T-helper 1 cell treated with Interleukin-12 subunit alpha and Interleukin-12 subunit beta and Interleukin-4 antibody, amounts not matched to agents 30 μg/mL and 1 μg/mL, for 36 hours (primary cell): ENCODE measurements around the gene TLE5.
A peak's percentile ranks its signal among the peaks of the same experiment; 100 is the strongest.
"Not testable (repeated sequence)": the region's sequence is repeated elsewhere in the genome, so short reads cannot be mapped to it uniquely, and the experiment has no call there.

Source experiments
- H3K27ac Mint-ChIP-seq: one replicate; pipeline ENCODE4 v1.8.0; 2021; ENCODE audit warnings: mild to moderate bottlenecking, mixed read lengths
- H3K27me3 Mint-ChIP-seq: one replicate; pipeline ENCODE4 v1.8.0; 2021; ENCODE audit warnings: low read depth, mixed read lengths
- H3K36me3 Mint-ChIP-seq: one replicate; pipeline ENCODE4 v1.8.0; 2021; ENCODE audit warnings: low read depth, mixed read lengths
- H3K4me1 Mint-ChIP-seq: one replicate; pipeline ENCODE4 v1.8.0; 2021; ENCODE audit warnings: low read depth, mixed read lengths
- H3K4me3 Mint-ChIP-seq: one replicate; pipeline ENCODE4 v1.8.0; 2021; ENCODE audit warnings: mild to moderate bottlenecking, moderate library complexity, mixed read lengths
- H3K9me3 Mint-ChIP-seq: one replicate; pipeline ENCODE4 v1.8.0; 2021; ENCODE audit warnings: mixed read lengths

TLE5 gene

DNA sequence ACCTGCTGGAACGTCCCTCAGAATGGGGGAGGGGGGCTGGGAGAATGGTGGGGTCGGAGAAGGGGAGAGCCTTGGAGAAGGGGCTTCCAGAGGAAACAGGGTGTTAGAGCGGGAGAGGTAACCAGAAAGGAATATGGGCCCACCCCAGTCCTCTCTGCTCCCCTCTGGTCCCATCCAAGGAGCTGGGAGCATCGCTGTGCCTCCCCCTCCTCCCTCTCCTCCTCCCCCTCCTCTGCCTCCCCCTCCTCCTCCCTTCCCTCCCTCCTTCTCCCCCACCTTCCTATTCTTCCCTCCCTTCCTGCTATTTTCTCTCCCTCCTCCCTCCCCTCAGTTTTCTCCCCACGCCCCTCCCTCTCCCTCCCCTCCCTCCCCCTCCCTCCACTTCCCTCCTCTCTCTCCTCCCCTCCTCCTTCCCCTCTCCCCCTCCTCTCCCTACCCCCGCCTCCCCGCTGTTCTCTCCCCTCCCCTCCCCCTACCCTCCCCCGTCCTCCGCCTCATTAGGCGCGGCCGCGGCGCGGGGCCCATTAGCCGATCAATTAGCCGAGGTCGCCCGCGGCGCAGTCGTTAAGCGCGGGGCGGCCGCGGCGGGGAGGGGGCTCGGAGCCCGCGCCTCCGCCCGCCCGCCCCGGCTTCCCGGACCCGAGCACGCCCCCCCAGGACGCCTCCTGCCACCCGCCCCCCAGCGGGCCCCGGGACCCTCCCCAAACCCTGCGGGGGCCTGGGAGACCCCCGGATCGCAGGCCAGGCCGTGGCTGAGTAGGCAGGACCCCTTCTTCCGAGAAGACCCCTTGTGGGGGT, 15.4 kb downstream of the TLE5 start:
- H3K4me1 Mint-ChIP-seq: peaks cover 12% of the 10 kb centered on the region
- no peak overlapping the region for H3K27ac Mint-ChIP-seq
- no peak overlapping the region for H3K4me3 Mint-ChIP-seq
- H3K36me3 Mint-ChIP-seq: no peaks in the 10 kb centered on the region
- H3K9me3 Mint-ChIP-seq: no peaks in the 10 kb centered on the region
- H3K27me3 Mint-ChIP-seq: peaks cover 19% of the 10 kb centered on the region

DNA sequence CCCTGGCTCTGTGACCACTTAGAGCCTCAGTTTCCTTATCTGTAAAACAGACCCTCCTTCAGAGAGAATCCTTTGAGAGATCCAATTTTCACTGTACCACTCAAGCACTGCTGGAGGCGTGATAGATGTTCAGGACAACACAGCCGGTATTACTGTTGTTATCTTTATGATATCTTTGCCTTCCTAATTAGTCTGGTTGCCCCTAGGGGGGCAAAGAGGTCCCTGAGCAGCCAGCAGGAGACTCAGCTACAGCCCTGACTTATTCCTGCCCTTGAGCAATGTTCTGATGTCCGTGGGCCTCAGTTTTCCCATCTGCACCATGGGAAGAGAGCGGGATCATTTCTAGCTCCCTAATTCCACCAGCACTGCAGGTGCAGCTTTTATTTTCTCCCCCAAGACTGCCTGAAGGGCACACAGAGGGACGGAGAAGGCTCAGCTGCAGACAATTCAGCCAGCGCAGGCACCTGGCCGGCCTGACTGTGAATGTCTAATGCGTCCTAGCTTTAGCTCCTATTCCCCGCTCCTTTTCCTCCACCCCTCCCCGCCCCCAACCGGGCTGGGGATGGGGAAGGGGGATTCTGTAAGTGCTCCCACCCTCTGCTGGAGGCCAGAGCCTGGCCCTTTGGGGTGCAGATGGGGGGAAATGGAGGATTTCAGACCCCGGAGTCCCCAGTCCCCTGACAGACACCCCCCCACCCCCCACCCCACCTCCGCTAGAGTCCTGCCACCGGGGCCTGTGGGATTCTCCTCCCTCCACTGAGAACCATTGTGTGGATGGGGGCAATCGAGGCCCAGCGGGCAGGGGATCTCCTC, 16.2 kb downstream of the TLE5 start:
- H3K27me3 Mint-ChIP-seq: peaks cover 19% of the 10 kb centered on the region
- H3K9me3 Mint-ChIP-seq: no peaks in the 10 kb centered on the region
- H3K4me1 Mint-ChIP-seq: peaks cover 12% of the 10 kb centered on the region

DNA sequence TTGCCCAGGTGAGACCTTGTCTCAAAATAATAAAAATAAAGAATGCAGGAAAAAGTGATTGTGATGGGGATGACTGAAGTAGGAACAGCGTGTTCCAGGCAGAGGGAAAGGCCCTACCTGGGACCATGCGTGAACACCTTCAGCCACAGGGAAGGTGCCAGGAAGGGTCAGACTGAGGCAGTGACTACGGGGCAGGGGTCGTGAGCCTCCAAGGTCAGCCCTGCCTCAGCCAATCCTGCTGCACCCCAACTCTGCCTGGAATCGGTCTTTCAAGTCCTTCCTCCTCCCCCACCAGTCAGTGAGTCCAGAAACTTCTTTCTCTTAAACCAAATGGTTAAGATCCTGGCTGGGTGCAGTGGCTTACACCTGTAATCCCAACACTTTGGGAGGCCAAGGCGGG, 17.1 kb downstream of the TLE5 start:
- Mint-ChIP-seq H3K27ac (peak overlapping the region; percentile 39), H3K36me3 (no peaks in the 10 kb centered on the region), H3K27me3 (peaks cover 19% of the 10 kb centered on the region), H3K9me3 (no peaks in the 10 kb centered on the region), H3K4me3 (peak overlapping the region; percentile 35), H3K4me1 (peaks cover 12% of the 10 kb centered on the region)

More for the DNA sequence above, 16.2 kb downstream of the TLE5 start:
- H3K27ac Mint-ChIP-seq: no peak overlapping the region
- no peaks in the 10 kb centered on the region for H3K36me3 Mint-ChIP-seq
- no peak overlapping the region for H3K4me3 Mint-ChIP-seq

DNA sequence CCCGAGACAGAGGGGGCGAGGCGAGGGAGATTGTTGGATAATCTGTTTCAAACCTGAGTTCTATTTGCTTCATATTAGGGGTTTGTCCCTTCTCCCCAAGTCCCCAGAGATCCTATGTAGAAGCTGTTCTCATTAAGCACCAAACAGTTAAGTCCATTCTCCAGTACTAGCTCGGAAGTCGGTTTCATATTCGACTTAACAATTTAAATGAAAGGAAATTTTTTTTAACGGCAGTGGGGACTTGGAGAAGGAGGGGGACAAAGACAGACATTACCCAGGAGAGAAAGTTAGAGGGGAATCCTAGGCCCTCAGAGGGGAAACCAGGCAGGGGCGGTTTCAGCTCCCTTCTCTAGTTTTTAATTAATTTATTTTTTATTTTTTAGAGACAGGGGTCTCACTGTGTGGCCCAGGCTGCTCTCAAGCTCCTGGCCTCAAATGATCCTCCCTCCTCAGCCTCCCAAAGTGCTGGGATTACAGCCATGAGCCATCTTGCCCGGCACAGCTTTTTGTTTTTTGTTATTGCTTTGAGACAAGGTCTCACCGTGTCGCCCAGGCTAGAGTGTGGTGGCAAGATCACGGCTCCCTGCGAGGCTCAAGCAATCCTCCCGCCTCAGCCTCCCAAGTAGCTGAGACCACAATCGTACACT, 19.6 kb downstream of the TLE5 start:
- peaks cover 13% of the 10 kb centered on the region for H3K27me3 Mint-ChIP-seq
- H3K27ac Mint-ChIP-seq: no peak overlapping the region
- H3K9me3 Mint-ChIP-seq: no peaks in the 10 kb centered on the region
- H3K36me3 Mint-ChIP-seq: no peaks in the 10 kb centered on the region
- H3K4me3 Mint-ChIP-seq: no peak overlapping the region
- peaks cover 7% of the 10 kb centered on the region for H3K4me1 Mint-ChIP-seq

DNA sequence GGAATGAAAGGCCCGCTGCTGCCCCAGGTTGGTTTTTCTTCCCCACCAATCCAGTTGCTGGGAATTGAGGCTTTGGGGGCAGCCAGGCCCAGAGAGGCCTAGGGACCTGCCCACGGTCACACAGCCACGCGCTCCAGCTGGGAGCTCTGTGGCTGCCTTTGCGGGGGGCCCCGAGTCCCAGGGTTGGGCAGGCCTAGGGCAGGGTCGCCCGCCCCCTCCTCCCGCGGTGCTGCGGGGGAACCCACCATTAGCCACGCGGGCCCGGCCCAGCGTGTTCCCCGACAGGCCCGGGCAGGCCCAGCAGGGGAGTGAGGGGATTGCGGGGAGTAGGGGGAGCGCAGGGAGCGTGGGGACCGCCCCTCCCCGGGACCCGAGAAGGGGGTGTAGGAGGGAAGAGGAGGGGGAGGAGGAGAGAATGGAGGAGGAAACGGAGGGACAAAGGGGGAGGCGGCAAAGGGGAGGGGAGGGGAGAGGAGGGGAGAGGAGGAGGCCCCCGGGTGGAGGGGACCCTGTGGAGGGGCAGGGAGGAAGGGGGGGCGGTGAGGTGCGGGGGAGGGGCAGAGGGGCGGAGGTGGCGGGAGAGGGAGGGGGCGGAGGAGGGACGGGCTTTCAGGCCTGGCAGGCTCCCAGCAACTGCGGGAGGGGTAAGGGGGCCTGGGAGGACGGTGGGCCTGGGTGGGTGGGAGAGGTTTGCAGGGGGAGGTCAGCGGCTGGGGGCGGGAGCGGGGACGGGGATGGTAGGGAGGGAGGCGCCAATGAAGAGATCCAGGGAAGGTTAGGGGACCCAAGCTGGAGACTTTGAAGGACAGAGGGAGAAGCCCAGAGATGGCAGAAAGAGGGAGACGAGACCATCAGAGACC, 20.3 kb downstream of the TLE5 start:
- Mint-ChIP-seq H3K4me1 (peaks cover 4% of the 10 kb centered on the region), H3K27ac (no peak overlapping the region), H3K4me3 (no peak overlapping the region), H3K27me3 (peaks cover 9% of the 10 kb centered on the region), H3K36me3 (no peaks in the 10 kb centered on the region), H3K9me3 (no peaks in the 10 kb centered on the region)

DNA sequence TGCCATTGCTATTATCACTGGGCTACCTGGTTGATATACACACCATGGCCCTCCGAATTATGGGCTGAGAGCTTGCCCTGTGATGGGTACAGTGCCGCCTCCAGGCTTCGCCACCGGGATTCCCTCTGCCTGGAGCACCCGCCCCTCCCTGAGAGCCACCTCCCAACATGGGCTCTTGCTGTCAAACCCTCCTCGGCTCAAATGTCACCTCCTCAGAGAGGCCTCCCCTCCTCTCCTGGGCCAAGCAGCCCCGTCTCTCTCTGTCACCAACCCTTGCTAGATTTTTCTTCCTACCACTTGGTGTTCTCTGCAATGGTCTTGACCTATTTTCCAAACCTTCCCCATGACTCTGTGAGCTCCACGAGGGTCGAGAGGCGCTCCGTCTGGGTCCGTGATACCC, 21.0 kb downstream of the TLE5 start:
- no peak overlapping the region for H3K4me3 Mint-ChIP-seq
- peaks cover 4% of the 10 kb centered on the region for H3K4me1 Mint-ChIP-seq
- H3K9me3 Mint-ChIP-seq: no peaks in the 10 kb centered on the region
- H3K36me3 Mint-ChIP-seq: no peaks in the 10 kb centered on the region
- H3K27ac Mint-ChIP-seq: no peak overlapping the region
- H3K27me3 Mint-ChIP-seq: peaks cover 9% of the 10 kb centered on the region

DNA sequence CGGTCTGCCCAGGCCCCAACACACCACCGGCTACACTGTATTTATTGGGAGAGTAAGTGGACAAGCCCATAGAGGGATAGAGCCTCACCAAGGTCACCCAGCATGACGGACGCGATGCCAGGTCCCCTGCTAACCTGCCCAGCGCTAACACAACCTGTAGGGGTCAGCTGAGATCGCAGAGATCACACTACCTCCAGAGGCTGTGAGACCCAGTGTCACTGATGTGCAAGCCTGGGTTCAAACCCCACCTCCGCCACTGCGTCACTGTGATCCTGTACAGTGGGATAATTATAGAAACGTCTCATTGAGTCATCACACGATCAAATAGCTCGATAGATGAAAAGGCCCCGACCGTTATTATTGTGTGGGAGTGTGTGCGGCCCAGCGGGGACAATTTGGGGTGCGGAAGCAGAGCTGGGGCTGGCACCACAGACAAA, 22.6 kb downstream of the TLE5 start:
- Mint-ChIP-seq H3K4me1 (peaks cover 17% of the 10 kb centered on the region), H3K27ac (no peak overlapping the region), H3K36me3 (no peaks in the 10 kb centered on the region), H3K4me3 (no peak overlapping the region), H3K27me3 (peaks cover 3% of the 10 kb centered on the region), H3K9me3 (no peaks in the 10 kb centered on the region)

DNA sequence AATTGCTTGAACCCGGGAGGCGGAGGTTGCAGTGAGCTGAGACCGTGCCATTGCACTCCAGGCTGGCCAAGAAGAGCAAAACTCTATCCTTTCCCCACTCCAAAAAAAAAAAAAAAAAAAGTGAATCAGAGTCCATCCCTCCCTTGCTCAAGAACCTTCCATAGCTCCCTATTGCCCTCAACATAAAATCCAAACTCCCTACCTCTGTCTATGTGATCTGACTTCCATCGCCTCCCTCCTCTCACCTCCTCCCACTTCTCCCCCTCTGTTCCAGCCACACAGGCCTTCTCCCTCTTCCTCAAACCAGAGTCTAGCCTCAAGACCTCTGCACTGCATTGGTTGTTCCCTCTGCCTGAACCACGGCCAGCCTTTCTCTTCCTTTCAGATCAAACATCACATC, 23.2 kb downstream of the TLE5 start:
- no peaks in the 10 kb centered on the region for H3K36me3 Mint-ChIP-seq
- peaks cover 22% of the 10 kb centered on the region for H3K4me1 Mint-ChIP-seq
- H3K27me3 Mint-ChIP-seq: peaks cover 6% of the 10 kb centered on the region
- no peak overlapping the region for H3K4me3 Mint-ChIP-seq
- H3K9me3 Mint-ChIP-seq: no peaks in the 10 kb centered on the region
- H3K27ac Mint-ChIP-seq: no peak overlapping the region

DNA sequence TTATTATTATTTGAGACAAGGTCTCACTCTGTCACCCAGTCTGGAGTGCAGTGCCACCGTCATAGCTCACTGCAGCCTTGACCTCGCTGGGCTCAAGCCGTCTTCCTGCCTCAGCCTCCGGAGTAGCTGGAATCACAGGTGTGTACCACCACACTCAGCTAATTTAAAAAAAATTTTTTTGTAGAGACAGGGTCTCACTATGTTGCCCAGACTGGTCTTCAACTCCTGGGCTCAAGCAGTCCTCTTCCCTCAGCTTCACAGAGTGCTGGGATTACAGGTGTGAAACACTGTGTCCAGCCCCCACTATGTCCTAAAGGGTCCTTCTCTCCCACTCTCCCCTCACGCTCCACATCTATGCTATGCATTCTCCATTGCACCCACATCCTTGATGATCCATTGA, 24.1 kb downstream of the TLE5 start:
- H3K9me3 Mint-ChIP-seq: no peaks in the 10 kb centered on the region
- H3K4me3 Mint-ChIP-seq: peak overlapping the region; percentile 26
- no peak overlapping the region for H3K27ac Mint-ChIP-seq
- H3K27me3 Mint-ChIP-seq: peaks cover 12% of the 10 kb centered on the region
- H3K36me3 Mint-ChIP-seq: no peaks in the 10 kb centered on the region
- H3K4me1 Mint-ChIP-seq: peaks cover 22% of the 10 kb centered on the region

DNA sequence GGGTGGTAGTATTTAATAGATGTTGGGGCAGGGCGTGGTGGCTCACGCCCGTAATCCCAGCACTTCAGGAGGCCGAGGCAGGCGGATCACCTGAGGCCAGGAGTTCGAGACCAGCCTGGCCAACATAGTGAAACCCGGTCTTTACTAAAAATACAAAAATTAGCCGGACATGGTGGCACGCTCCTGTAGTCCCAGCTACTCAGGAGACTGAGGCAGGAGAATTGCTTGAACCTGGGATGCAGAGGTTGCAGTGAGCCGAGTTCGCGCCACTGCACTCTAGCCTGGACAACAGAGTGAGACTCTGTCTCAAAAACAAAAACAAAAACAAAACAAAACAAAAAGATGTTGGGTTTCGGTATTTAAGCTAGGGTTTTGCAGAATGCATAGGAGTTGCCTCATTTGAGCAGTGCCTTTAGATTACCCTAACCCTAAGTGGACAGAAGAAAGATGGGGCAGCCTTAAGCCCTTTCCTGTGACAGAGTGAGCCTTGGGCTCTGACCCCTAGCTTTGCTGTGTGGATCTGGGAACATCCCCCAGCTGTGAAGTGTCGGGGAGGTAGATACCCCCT, 25.2 kb downstream of the TLE5 start:
- H3K27me3 Mint-ChIP-seq: peaks cover 20% of the 10 kb centered on the region
- H3K4me1 Mint-ChIP-seq: peaks cover 19% of the 10 kb centered on the region
- H3K27ac Mint-ChIP-seq: peak overlapping the region; percentile 95
- not testable (repeated sequence) for H3K36me3 Mint-ChIP-seq, H3K9me3 Mint-ChIP-seq
- peak overlapping the region; percentile 87 for H3K4me3 Mint-ChIP-seq

DNA sequence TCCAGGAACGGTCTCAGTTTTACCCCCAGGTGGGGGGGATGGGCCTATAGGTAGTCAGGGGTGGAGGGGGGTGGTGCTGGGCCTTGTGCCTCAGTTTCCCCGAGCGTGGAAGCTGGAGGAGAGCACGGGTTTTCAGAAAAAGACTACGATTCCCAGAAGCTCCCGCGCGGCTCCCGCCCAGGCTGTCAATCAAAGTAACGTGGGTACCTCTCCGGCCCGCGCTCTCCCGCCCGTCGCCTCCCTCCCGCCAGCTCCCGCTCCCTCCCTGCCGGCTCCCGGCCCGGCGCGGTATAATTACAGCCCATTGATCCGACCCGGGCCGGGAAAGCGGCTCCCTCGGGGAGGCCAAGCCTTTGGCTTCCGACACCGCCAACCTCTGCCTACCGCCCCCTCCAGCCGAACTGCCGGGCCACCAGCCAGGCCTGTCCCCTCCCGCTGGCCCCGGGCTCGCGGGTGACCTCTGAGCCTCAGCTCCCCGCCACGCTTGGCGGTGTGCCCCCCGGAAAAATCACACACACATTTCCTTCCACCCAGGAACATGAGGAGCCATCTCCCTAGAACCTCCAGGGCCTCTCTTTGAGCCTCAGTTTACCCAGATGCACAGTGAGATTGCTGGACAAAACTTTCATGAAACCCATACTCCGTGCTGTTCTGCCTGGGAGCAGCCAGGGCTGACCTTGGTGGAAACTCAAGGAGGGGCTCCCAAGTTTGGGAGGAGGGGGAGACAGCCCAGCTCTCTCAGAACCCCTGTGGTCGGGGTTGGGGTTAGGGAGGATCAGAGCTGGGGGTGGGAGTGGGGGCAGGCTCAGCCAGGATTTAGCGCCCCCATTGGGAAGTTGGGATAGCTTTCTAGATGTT, 25.9 kb downstream of the TLE5 start:
- Mint-ChIP-seq H3K4me1 (peaks cover 19% of the 10 kb centered on the region), H3K27me3 (peaks cover 26% of the 10 kb centered on the region), H3K27ac (peak overlapping the region; percentile 95), H3K4me3 (peak overlapping the region; percentile 87), H3K9me3 (no peaks in the 10 kb centered on the region), H3K36me3 (no peaks in the 10 kb centered on the region)

DNA sequence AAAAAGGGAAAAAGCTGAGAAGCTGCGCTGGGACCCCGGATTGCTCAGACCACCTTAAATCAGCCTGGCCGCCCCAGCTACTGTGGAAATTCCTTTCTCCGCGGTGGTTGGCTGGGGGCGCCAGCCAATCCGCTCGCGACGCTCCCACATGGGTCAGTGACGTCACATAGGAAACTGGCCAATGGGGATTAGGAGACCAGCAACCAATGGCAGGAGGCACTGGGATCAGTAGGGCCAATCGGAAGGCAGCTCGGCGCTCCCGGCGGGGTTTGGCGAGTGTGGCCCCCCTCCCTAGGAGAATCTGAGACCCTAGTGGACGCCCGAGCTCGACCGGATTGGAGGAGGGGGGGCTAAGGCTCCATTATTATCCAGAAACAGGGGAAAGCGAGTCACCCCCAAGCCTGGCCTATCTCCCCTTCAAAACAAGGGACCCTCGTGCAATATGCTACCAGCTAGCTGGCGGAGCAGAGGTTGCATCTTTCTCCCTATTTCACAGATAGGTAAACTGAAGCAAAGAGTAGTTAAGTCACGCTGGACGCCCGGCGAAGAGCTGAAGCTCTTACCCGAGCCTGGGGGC, 26.7 kb downstream of the TLE5 start:
- Mint-ChIP-seq H3K9me3 (no peaks in the 10 kb centered on the region), H3K4me3 (peak overlapping the region; percentile 87), H3K27me3 (peaks cover 32% of the 10 kb centered on the region), H3K36me3 (no peaks in the 10 kb centered on the region), H3K27ac (peak overlapping the region; percentile 95), H3K4me1 (peaks cover 19% of the 10 kb centered on the region)
